Keratinocyte (primary cell): ENCODE results near the gene CTSS.

ENCODE experiments used
- CTCF ChIP-seq, 3 experiments: IDR thresholded peaks in 1 of 3; conservative IDR thresholded peaks in 1 of 3; optimal IDR thresholded peaks in 1 of 3; 2 replicates in 2 of 3; 3 replicates in 1 of 3; pipeline versions ENCODE3 to v1.5.1; 2011; ENCODE audit warnings: low read length in 3 of 3, mild to moderate bottlenecking in 3 of 3, moderate library complexity in 2 of 3, control low read depth in 1 of 3, inconsistent platforms in 1 of 3; ENCODE audit not compliant: insufficient read depth in 2 of 3; ENCODE audit errors: extremely low read depth in 1 of 3
- EZH2 ChIP-seq: IDR thresholded peaks from one replicate; pipeline ENCODE4 v1.6.1; 2012; ENCODE audit warnings: inconsistent platforms, mild to moderate bottlenecking, low read length, moderate library complexity

GRCh38 chr1:150753416-150753815 lies 12.2 kb downstream of the CTSS start:
- TF ChIP-seq CTCF (optimal IDR thresholded peaks at IDR 0.05 in 1 of 3, IDR thresholded peaks at IDR 0.05 in 1 of 3, conservative IDR thresholded peaks at IDR 0.05 in 1 of 3; ENCODE audit: extremely low read depth in 1 of 3, insufficient read depth in 2 of 3, low read length in 3 of 3) (no peak), EZH2 (no peak)
